GM19395 (cell line): ENCODE data around the gene SLC10A6.

Experiments used
- ATAC-seq: cut with Tn5 transposase; IDR thresholded peaks from one replicate; pipeline ENCODE4 v1.9.1; 2021; ENCODE audit warnings: mild to moderate bottlenecking, moderate library complexity; ENCODE audit not compliant: unreplicated experiment

SLC10A6 gene

DNA sequence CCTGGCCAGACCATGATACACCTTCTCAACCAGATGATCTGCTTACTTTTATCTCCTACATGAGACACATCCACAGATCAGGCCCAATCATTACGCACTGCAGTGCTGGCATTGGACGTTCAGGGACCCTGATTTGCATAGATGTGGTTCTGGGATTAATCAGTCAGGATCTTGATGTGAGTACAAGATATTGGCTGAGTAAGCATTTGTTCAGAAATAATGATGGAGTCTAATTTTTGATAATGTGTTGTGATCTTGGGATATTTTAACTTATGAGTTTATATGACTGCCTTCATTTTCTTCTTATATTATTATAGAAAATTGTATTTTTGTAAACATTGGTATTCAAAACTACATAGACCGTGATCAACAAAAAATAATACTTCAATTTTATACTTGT lies 39.4 kb downstream of the SLC10A6 start:
- no peak for ATAC-seq

DNA sequence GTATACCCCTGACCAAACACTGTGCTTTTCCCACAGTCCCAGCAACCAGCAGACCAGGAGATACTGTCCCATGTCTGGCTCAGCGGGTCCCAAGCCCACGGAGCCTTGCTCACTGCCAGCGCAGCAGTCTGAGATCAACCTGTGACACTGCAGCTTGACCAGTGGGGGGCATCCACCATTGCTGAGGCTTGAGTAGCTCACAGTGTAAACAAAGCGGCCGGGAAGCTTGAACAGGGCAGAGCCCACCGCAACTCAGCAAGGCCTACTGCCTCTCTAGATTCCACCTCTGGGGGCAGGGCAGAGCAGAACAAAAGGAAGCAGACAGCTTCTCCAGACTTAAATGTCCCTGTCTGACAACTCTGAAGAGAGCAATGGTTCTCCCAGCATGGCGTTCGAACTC lies 58.1 kb downstream of the SLC10A6 start:
- no peak for ATAC-seq

DNA sequence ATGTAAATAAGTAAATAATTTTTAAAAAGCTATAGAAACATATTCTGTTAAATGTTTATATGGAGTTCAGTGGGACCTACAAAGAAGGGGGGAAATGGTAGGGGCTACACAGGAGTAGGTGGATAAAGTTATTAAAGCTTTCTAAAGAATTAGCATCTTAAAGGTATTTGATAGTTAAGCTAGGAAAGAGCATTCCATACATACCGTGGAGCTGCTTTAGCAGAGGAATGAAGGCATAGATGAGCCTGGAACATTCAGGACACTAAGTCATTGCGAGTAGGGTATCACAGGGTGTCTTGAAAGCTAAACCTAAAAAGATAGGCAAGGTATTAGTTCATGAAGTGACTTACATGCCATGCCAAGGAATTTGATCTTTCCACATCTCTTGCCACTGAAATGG lies 60.4 kb downstream of the SLC10A6 start:
- no peak for ATAC-seq

GRCh38 chr4:86778175-86778574 lies 71.0 kb downstream of the SLC10A6 start:
- ATAC-seq: no peak

GRCh38 chr4:86775061-86775460 lies 74.1 kb downstream of the SLC10A6 start:
- no peak for ATAC-seq
